HG03469 (cell line): ENCODE data around the gene PPIF.

Experiments used
- ATAC-seq: cut with Tn5 transposase; IDR thresholded peaks from one replicate; pipeline ENCODE4 v1.9.1; 2021; ENCODE audit warnings: mild to moderate bottlenecking, moderate library complexity, moderate number of reproducible peaks; ENCODE audit not compliant: unreplicated experiment

The PPIF gene

DNA sequence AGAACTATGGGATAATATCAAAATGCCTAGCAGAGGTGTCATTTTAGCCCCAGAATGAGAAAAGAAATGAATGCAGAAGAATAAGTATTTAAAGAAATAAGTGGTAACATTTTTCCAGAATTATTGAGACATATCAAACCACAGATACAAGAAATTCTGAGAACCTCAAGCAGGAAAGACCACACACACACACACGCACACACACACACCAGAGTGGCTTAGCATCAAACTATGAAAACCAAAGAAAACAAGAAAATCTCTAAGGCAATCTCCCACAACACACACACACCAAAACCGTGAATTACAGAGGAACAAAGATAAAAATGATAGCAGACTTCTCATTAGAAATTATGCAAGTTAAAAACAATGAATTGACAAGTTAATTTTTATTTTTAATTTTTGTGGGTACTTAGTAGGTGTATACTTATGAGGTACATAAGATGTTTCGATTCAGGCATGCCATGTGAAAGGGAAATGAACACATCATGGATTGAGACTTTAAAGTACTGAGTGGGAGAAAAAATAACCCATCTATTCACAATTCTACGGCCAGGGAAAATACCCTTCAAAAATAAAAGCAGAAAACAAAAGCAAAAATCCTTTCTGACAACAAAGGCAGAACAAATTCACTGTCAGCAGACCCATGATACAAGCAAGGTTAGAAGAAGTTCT is 14.6 kb downstream of the PPIF start:
- no peak for ATAC-seq

DNA sequence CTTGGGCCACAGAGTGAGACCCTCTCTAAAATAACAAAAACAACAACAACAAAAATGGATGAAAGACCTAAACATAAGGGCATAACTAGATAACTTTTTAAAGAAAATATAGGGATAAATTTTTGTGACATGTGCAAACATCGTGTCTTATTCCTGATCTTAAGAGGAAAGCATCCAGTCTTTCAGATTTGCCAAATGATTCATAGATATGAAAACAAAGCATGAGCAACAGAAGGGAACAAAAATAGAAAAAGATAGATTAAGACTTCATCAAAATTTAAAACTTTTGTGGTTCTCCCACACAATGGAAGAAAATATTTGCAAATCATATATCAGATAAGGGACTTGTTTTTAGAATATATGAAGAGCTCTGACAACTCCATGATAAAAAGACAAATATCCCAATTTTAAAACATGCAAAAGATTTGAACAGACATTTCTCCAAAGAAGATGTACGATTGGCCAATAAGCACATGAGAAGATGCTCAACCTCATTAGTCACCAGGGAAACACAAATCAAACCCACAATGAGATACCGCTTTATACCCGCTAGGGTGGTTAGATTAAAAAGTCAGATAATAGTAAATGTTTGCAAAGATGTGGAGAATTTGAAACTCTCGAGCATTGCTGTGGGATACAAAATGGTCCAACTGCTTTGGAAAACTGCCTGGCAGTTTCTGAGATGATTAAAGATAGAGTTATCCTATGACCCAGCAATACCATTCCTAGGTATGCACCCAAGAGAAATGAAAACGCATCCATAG is 20.3 kb downstream of the PPIF start:
- ATAC-seq = no peak

DNA sequence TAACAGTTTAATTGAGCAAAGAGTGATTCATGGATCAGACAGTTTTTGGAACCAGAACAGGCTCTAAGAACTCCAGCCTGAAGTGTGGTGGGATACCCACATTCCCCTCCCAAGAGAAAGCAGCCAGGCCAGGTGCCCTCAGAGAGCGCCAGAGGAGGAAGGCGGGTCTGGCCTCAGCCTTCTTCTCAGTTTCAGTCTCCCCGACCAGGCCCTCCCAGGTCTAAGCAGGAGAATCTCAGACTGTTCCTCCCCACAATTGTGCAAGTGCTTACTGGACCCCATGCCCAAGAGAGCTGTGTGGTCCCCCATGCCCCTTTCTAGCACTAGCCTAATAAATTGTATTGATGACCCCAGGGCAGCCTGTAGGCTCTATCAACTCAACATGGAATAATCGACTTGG is 25.6 kb downstream of the PPIF start:
- ATAC-seq = no peak

DNA sequence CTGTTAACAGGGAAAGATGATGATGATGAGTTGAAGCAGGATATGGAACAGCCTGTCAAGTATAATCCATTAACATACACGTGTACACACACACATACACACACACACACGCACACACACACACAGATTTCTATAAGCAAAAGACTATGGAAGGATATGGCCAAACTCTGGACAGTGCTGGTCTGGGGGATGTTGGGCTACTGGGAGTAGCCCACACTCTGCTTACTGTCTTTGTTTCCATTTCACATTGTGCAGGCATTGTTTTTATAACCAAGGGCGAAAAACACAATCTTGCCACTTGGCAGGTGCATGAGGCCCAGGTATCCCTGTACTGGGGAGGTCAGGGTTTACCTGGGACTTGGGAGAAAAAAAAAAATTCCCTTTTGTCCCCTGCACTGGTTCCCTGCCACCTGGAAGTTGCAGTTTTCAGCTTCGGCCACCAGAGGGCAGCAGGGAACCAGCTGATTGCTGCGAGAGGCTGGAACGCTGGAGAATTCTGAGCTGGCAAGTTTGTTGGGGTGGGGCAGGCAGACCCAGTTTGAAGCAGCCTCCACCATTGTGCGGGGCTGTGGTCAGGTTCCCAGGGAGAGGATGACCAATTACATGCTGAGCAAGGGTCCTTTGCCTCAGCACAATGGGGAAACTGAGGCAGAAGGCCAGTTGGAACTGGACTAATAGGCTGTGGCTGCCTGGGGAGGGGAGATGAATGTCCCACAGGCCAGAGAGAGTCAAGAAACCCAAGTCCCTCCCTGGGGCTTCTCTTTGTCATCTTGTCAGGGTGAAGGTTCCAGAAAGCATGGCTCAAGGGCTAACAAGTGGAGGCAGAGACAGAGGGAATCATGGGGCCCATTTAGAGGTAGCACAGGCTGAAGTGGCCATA is 27.3 kb downstream of the PPIF start:
- no peak for ATAC-seq

DNA sequence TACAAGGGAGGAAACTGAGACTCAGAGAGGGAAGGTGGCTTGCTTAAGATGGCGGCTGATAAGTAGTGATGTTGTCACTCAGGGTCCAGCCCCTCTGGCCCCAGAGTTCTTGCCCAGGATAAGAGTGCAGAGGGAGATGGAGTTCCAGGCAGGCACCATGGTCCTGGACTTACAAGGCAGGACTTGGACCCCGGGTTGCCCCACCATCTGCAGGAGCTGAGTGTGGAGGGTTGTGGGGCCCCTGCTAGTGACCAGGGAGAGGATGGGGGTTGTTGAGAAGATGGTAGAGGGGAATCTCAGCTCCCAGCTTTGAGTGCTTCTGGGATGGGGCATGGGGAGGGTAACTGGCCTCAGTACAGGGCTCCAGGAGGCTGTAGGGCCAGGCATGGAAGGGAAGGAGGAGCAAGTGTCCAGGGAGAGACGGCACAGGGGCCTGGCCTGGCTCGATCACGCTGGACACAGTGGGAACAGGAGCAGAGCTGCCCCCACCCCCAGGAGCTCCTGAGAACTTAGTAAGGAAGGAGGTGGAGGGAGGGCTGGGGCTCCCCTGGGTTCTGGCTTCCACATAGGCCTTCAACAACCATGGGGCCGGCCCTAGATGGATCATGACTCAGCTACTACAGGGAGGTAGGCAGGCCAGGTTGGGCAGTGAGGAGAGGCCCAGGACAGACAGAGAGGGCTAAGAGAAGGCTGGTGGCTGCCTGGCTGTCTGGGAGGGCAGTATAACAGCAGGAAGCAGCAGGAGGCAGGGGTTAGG is 28.2 kb downstream of the PPIF start:
- ATAC-seq = no peak

DNA sequence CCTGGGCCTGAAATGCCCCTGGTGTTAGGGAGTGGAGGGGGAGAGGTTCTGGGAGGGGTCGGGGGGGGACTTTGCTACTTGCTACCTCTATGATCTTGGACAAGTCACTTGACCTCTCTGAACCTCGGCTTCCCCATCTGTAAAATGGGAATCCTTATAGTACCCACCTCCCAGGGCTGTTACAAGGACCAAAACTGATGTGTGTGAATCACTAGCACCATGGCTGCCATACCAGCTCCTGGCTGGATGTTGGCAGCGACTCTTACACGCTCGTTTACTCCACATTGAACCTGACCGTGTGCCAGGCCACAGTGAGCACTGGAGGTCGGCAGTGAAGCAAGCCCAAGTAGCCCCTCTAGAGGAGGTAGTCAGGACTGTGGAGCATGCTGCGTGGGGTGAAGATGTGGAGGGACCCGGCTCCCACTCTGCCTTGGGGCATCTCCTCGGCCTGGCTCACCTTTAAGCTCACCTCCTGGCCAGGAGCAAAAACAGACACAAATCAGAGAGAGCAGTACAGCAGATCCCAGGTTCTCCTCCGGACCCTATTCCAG is 28.9 kb downstream of the PPIF start:
- no peak for ATAC-seq

DNA sequence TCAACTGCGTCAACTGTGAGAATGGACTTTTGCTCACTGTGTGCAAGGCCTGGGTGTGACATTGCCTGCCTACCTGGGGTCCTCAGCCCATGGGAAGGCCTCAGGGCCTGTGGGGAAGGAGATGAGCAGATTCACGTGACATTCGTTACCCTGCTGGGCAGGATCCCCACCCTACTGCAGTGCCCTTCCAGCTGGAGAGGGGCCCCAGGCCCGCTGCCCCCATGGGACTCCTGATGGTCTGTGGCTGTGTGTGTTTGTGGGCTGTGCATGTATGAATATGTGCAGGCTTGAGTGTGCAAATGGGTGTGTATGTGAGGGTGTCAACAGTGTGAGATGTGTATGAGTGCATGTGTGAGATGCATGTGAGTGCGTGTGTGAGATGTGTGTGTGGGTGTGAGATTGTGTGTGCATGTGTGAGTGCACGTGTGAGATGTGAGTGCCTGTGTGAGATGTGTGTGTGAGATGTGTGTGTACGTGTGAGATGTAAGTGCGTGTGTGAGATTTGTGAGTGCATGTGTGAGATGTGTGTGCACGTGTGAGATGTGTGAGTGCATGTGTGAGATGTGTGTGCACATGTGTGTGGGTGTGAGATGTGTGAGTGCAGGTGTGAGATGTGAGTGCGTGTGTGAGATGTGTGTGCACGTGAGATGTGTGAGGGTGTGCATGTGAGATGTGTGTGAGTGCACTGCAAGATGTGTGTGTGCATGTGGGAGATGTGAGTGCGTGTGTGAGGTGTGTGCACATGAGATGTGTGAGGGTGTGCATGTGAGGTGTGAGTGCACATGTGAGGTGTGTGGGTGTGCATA is 29.7 kb downstream of the PPIF start:
- no peak for ATAC-seq

DNA sequence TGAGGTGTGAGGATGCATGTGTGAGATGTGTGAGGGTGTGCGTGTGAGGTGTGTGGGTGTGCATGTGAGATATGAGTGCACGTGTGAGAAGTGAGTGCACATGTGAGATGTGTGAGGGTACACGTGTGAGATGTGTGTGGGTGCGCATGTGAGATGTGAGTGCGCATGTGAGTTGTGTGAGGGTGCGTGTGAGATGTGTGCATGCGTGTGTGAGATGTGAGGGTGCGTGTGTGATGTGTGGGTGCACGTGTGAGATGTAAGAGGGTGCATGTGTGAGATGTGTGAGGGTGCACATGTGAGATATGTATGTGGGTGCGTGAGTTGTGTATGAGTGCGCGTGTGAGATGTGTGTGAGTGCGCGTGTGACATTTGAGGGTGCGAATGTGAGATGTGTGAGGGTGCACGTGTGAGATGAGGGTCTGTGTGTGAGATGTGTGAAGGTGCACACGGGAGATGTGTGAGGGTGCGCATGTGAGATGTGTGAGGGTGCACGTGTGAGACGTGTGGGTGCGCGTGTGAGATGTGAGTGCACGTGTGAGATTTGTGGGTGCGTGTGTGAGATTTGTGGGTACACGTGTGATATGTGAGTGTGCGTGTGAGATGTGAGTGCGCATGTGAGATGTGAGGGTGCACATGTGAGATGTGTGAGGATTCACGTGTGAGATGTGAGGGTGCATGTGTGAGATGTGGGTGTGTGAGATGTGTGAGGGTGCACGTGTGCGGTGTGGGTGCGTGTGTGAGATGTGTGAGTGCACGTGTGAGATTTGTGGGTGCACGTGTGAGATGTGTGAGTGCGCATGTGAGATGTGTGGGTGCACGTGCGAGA is 30.5 kb downstream of the PPIF start:
- ATAC-seq = no peak

DNA sequence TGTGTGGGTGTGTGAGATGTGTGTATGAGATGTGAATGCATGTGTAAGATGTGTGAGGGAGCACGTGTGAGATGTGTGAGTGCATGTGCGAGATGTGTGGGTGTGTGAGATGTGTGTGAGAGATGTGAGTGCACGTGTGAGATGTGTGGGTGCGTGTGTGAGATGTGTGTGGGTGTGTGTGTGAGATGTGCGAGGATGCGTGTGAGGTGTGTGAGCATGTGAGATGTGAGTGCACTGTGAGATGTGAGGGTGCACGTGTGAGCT is 31.0 kb downstream of the PPIF start:
- no peak for ATAC-seq

DNA sequence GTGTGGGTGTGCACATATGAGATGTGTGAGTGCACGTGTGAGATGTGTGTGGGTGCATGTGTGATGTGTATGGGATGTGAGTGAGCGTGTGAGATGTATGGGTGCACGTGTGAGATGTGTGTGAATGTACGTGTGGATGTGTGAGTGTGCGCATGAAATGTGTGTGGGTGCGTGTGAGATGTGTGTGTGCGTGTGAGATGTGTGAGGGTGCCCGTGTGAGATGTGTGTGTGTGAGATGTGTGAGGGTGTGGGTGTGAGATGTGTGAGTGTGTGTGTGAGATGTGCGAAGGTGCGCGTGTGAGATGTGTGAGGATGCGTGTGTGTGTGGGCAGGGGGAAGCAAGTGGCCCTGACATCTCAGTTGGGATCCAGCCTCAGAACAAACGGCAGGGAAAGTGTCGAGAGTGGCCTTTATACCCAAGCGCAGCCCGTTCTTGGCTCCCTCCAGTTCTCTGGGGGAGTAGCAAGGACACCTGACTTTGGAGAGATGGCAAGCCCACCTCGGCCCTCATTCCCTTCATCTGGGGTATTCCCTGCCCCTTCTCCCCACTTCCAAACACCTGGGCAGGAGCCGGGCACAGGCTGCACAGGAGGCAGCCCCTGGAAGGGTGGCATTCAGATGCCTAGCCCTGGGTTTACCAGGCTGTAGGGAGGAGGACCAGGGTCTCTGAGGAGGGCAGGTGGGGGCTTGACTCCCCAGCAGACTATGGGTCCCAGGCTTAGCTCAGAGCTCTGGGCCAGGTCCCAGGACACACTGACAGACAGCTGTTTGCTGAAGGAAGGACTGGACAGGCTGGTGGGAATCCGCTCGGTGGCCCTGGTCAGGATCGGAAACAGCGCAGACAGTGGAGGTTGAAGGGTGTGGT is 31.6 kb downstream of the PPIF start:
- ATAC-seq = no peak

DNA sequence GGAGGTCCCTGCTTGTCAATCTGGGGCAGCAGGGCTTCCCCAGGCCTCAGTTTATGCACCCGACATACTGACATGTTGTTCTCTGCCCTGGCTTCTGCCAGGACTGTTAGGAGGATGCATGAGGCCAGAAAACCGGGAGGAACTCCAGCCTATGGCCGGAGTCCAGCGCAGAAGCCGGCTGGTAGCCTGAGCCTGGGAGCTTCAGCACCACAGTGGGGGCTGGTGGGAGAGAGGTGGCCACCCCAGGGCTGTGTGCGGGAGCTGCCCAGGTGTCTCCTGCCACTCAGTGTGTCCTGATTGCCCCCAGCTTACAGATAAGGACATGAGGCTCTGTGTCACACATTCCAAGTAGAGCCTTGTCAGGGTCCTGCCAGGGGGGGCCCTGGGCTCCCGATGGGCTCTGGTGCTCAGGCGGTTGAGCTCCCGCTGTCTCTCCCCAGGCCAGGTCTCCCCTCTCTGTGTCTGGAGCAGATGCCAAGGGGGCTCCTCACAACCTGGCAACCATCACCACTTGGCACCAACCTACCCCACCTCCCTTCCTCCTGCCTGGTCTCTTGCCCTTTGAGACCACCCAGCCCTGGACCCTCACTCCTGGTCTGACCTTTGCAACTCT is 32.3 kb downstream of the PPIF start:
- no peak for ATAC-seq

DNA sequence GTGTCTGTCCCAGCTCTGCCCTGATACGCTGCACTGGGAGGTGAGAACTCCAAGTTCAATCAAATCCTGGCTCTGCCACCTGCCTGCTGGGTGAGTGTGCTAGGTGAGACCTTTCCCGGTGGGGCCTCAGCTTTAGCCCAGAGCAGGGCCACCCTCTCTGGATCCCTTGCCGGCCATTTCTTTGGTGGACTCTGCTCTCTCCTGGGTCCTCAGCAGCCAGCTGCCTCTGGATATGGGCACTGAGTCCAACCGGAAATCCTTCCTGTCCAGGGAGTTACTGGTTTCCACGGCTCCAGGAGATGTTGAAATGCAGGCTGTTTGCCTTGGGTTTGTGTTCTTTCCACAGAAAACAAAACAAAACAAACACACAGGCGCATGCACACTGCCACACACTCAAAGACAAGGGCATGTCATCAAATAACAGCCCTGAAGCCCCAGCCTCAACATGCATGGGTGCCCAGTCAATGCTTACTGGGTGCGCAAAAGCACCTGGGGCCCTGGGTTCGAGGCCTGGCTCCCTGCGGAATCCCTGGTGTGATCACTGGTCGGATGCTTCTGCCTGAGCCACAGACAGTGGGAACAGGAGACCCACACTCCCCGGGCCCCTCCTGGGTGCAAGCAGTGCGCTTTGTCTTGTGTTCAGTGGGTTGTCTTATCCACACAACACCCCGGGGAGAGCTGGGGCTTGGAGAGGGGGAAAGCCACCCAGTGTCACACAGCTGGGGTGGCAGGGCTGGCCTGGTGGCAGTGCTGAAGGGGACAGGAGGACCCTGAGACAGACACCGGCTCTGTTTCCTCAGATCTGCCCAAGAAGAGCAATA is 33.1 kb downstream of the PPIF start:
- ATAC-seq = no peak

DNA sequence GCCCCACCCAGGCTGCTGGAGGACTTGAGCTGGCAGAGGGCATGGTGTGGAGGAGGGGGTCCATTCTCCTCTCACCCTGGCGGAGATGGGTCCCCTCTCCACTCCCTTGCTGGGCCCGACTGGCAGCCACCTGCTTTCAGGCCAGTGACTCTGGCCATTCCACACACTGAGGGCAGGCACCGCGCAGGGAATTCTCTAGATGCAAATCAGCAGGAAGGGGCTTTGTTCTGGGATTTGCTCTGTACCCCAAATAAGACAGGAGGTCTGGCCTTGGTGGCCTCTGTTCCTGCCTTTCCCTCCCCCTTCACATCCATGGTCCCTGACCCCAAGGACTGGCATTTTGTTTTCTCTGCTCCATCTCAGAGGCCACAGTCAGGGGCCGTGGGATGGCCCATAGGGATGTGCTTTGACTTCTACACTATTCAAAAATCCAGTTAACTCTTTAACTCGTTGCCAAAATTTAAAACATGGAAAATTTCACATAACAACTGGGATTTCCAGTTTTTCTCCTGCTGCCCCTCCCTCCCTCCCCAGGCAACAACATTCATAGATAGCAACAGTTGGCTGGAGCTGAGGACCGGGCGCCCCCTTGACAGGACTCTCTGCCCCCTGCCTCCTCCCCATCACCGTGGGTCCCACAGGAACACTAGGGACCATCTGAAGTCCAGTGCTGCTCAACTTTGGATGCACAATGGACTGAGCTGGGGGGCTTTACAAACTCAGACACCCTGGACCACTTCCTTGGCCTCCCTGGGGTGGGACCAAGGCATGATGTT is 33.9 kb downstream of the PPIF start:
- no peak for ATAC-seq

DNA sequence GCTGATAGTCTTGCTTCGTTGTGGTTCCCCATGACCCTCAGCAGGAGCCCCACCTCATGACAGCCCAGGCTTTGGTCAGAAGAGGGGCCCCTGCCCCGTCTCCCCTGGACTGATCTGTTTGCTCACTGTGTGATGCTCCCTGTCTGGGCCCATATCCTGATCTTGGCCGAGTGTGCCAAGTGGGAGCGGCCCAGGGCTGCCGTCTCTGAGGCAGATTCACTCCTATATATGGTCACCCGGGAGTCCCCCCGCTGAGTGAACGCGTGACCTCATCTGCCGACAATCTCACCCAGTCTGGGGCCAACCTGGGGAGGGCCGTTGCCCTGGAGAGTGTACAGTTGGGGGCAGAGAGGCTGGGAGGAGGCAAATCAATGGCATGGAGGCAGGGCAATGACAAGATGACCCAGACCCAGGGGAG is 34.5 kb downstream of the PPIF start:
- no peak for ATAC-seq

DNA sequence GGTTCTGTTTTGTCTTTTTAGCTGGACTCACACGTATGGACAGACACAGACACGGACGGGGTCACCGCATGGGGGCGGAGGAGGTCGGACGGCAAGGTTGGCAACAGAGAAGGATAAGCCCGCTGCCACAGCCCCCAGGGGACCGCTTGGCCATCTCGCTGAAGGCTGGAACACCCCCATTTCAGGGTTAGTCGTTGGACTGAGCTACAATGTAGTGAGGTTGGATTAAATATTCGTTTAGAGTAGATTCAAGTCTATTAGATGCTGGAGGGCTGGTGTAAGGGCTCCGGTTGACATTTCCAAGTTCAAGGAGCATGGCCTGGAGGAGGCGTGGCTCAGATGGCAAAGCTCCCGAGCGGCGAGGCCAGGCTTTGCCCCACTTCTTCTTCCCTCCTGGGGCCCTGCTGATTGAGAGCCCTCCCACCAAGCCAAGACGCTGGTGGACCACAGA is 35.2 kb downstream of the PPIF start:
- no peak for ATAC-seq

DNA sequence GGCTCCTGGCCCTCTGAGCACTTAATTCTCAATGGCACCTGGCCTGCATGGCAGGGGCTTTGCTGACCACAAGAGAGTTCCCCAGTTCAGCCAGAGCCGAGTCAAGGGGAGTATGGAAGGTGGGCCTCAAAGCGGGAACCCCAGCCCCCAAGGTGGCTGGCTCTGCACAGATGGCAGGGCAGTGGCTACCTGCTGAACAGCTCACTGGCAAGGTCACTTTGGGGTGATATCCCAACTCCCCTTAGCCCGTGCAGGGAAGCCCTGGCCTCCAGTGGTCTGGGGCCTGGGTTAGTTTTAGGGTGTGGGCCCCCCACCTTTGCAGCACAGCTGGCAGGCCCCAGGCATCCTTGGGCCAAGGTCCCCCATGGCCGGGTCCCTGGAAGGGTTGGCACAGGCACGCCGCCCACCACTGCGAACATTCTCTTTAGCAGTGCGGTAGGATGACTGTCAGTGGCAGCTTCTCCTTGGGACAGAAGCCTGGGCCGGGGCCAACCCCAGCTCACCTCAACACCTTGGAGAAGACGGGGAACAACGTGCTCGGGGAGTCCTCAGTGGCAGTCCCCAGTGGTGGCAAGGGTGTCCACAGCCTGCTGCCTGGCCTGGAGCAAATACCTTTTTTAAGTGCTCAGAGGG is 36.8 kb downstream of the PPIF start:
- ATAC-seq = no peak
